Transverse colon (tissue), 4 donors: ENCODE results near the gene PLA2G2D. TPM values are rescaled to one million over a fixed set of nuclear protein-coding genes. Genes with fewer than 3 reads are reported as not detected.

Source experiments
- DNase-seq: peaks from one replicate; pipeline ENCODE4 v3.0.0-alpha.2; 2019
- H3K27ac ChIP-seq, 4 donors: fragments of 200-600 bp; sonication (generic); 2 replicates each; pipeline ENCODE4 v1.5.1; 2016 to 2018; ENCODE audit warnings: inconsistent platforms in 4 of 4
- H3K27me3 ChIP-seq: fragments of 200-600 bp; sonication (generic); 2 replicates; pipeline ENCODE4 v1.5.1; 2017; ENCODE audit warnings: inconsistent platforms
- H3K36me3 ChIP-seq, 4 donors: fragments of 200-600 bp; sonication (generic); 2 replicates each; pipeline ENCODE4 v1.5.1; 2017 to 2019; ENCODE audit warnings: inconsistent platforms in 4 of 4
- H3K4me1 ChIP-seq, 4 donors: fragments of 200-600 bp; sonication (generic); 2 replicates each; pipeline ENCODE4 v1.5.1; 2017 to 2020; ENCODE audit warnings: inconsistent platforms in 4 of 4
- H3K4me3 ChIP-seq, 4 donors: fragments of 200-600 bp; sonication (generic); 1 replicate in 1 of 4; 2 replicates in 3 of 4; pipeline versions ENCODE4 v1.5.1 to v1.6.1; 2017 to 2019; ENCODE audit warnings: inconsistent platforms in 4 of 4
- H3K9me3 ChIP-seq, 2 donors: fragments of 200-600 bp; sonication (generic); 2 replicates each; pipeline ENCODE4 v1.5.1; 2017 to 2019; ENCODE audit warnings: inconsistent platforms in 2 of 2
- CTCF ChIP-seq, 5 experiments: fragments of 200-600 bp in 3 of 5; fragments of 450-650 bp in 2 of 5; sonication (generic) in 3 of 5; IDR thresholded peaks; 1 replicate in 2 of 5; 2 replicates in 3 of 5; pipeline ENCODE4 v1.5.1; 2016 to 2017; ENCODE audit warnings: antibody characterized with exemption in 5 of 5, inconsistent platforms in 3 of 5, mild to moderate bottlenecking in 2 of 5, moderate library complexity in 1 of 5
- EP300 ChIP-seq: sonication (generic); formaldehyde crosslinking; IDR thresholded peaks from one replicate; pipeline ENCODE4 v1.6.1; 2017; ENCODE audit warnings: antibody characterized with exemption, low read depth
- POLR2A ChIP-seq: fragments of 450-650 bp; IDR thresholded peaks from one replicate; pipeline ENCODE4 v1.6.1; 2016; ENCODE audit warnings: antibody characterized with exemption, mild to moderate bottlenecking, moderate library complexity
- POLR2AphosphoS5 ChIP-seq, 3 donors: sonication (generic); formaldehyde crosslinking; IDR thresholded peaks; one replicate each; pipeline ENCODE4 v1.6.1; 2016; ENCODE audit warnings: antibody characterized with exemption in 3 of 3
- WGBS, 2 donors: methylation state at CpG; one replicate each; pipeline ENCODE4 v1.1.5; 2018; ENCODE audit warnings: low coverage in 1 of 2; 5-methylcytosine and 5-hydroxymethylcytosine counted together
- in situ Hi-C, 4 donors: fragments of 200-750 bp; cut with MboI; loops; one replicate each; pipeline versions ENCODE4 v1.15.0 to v1.15.1; 2017; ENCODE audit warnings: low sequenced_read_pairs in 3 of 4, low pct_ligation_motif_present in 1 of 4, low pct_unique_long_range_greater_than_20kb in 1 of 4
- intact Hi-C: fragments of 100-400 bp; cut with DNase I; formaldehyde crosslinking; loops from one replicate; pipeline ENCODE4 v1.15.1; 2023; ENCODE audit warnings: low total_unique reads
- total RNA-seq, 4 donors: library from RNA; depleted of rRNA; stranded (reverse); fragments of >200 nt; gene quantifications; one replicate each; pipeline ENCODE4 v1.1.0, GENCODE V29; 2016

Gene PLA2G2D
- total RNA-seq, 4 donors from 2014 or later: 0.16 TPM; not detected in 3

- no peaks in the 10 kb centered on the region for H3K9me3 ChIP-seq
- intact Hi-C loops: no loop called here
- H3K36me3 ChIP-seq: no peaks in the 10 kb centered on the region
- WGBS, 2 donors: 91% methylated on average over 2 of the region's 2 CpGs; no CpG with 5 or more reads in 1 of the 2 donors
- H3K27ac ChIP-seq: no peak overlapping the region
- no peak overlapping the region for H3K4me3 ChIP-seq
- no peak for DNase-seq
- no peaks in the 10 kb centered on the region for H3K27me3 ChIP-seq
- in situ Hi-C loops: no loop called here
- TF ChIP-seq POLR2AphosphoS5 (IDR thresholded peaks at IDR 0.05): no peak
- TF ChIP-seq CTCF (IDR thresholded peaks at IDR 0.05): no peak
- H3K4me1 ChIP-seq: no peaks in the 10 kb centered on the region
Observed at GRCh38 chr1:20073256-20073655, 46.1 kb downstream of the PLA2G2D start.

- no peaks in the 10 kb centered on the region for H3K9me3 ChIP-seq
- no peaks in the 10 kb centered on the region for H3K36me3 ChIP-seq
- H3K4me3 ChIP-seq: no peak overlapping the region
- H3K27me3 ChIP-seq: no peaks in the 10 kb centered on the region
- DNase-seq: no peak
- no peaks in the 10 kb centered on the region for H3K4me1 ChIP-seq
- H3K27ac ChIP-seq: peak overlapping the region in 1 of 4 donors; percentile 1
- intact Hi-C loops: no loop called here
- TF ChIP-seq CTCF (IDR thresholded peaks at IDR 0.05) (no peak), POLR2A (no peak), POLR2AphosphoS5 (IDR thresholded peaks at IDR 0.05) (no peak), EP300 (no peak)
- WGBS, 2 donors: 44 to 90% methylated on average over 1 to 7 of the region's 7 CpGs
- in situ Hi-C loops: no loop called here
Observed at GRCh38 chr1:20072771-20073170, 46.6 kb downstream of the PLA2G2D start.

- no peaks in the 10 kb centered on the region for H3K4me1 ChIP-seq
- no peak overlapping the region for H3K4me3 ChIP-seq
- no peaks in the 10 kb centered on the region for H3K9me3 ChIP-seq
- peak overlapping the region in 3 of 4 donors; percentile 40 to 67 (median 60) for H3K27ac ChIP-seq
- WGBS, 2 donors: 91% methylated on average over 6 of the region's 6 CpGs; no CpG with 5 or more reads in 1 of the 2 donors
- TF ChIP-seq POLR2AphosphoS5 (IDR thresholded peaks at IDR 0.05) (no peak), EP300 (no peak), POLR2A (no peak), CTCF (IDR thresholded peaks at IDR 0.05) (no peak)
- in situ Hi-C loops: no loop called here
- no peaks in the 10 kb centered on the region for H3K27me3 ChIP-seq
- intact Hi-C loops: no loop called here
- DNase-seq: no peak
- no peaks in the 10 kb centered on the region for H3K36me3 ChIP-seq
Observed at GRCh38 chr1:20071416-20071815, 47.9 kb downstream of the PLA2G2D start.

GRCh38 chr1:20070357-20070756 is 49.0 kb downstream of the PLA2G2D start:
- H3K27ac ChIP-seq: peak overlapping the region in 3 of 4 donors; percentile 40 to 67 (median 60)
- no peak for DNase-seq

More at GRCh38 chr1:20070357-20070756, 49.0 kb downstream of the PLA2G2D start:
- intact Hi-C loops: no loop called here
- Histone ChIP-seq H3K4me1 (no peaks in the 10 kb centered on the region), H3K9me3 (no peaks in the 10 kb centered on the region), H3K4me3 (peak overlapping the region in 1 of 4 donors; percentile 7), H3K27me3 (peaks cover 3% of the 10 kb centered on the region), H3K36me3 (no peaks in the 10 kb centered on the region)
- TF ChIP-seq EP300: no peak
- TF ChIP-seq POLR2A: no peak
- TF ChIP-seq CTCF (IDR thresholded peaks at IDR 0.05): no peak
- no peak for TF ChIP-seq POLR2AphosphoS5 (IDR thresholded peaks at IDR 0.05)
- 88% methylated on average over 10 of the region's 10 CpGs; no CpG with 5 or more reads in 1 of the 2 donors for WGBS, 2 donors
- in situ Hi-C loops: no loop called here
